HG02870 (cell line): ENCODE results near the gene PMS1.
A peak's percentile ranks its signal among the peaks of the same experiment; 100 is the strongest.
"Not testable (repeated sequence)": the region's sequence is repeated elsewhere in the genome, so short reads cannot be mapped to it uniquely, and the experiment has no call there.

Experiments
- ATAC-seq: cut with Tn5 transposase; IDR thresholded peaks from one replicate; pipeline ENCODE4 v1.9.1; 2021; ENCODE audit warnings: mild to moderate bottlenecking, moderate library complexity; ENCODE audit not compliant: unreplicated experiment

Gene PMS1

GRCh38 chr2:189860161-189860560, 75.9 kb downstream of the PMS1 start:
- no peak for ATAC-seq

- ATAC-seq: no peak
These were observed 78.5 kb downstream of the PMS1 start for GRCh38 chr2:189862751-189863150.

- no peak for ATAC-seq
These were observed 81.6 kb downstream of the PMS1 start for GRCh38 chr2:189865826-189866225.

- ATAC-seq: no peak
These were observed 82.0 kb downstream of the PMS1 start for GRCh38 chr2:189866296-189866695.

- no peak for ATAC-seq
These were observed 84.6 kb downstream of the PMS1 start for GRCh38 chr2:189868896-189869295.

GRCh38 chr2:189870381-189871085, 86.3 kb downstream of the PMS1 start:
- ATAC-seq: peak; percentile 47

GRCh38 chr2:189873696-189874095, 89.4 kb downstream of the PMS1 start:
- no peak for ATAC-seq

- ATAC-seq: no peak
These were observed 90.5 kb downstream of the PMS1 start for GRCh38 chr2:189874586-189875320.

GRCh38 chr2:189876271-189876670, 92.0 kb downstream of the PMS1 start:
- no peak for ATAC-seq

- ATAC-seq: no peak
These were observed 95.4 kb downstream of the PMS1 start for GRCh38 chr2:189879716-189880081.

- no peak for ATAC-seq
These were observed 96.2 kb downstream of the PMS1 start for GRCh38 chr2:189880429-189880828.

- no peak for ATAC-seq
These were observed 96.7 kb downstream of the PMS1 start for GRCh38 chr2:189880832-189881492.

GRCh38 chr2:189885368-189885767, 101.1 kb downstream of the PMS1 start:
- no peak for ATAC-seq

- not testable (repeated sequence) for ATAC-seq
These were observed 108.5 kb downstream of the PMS1 start for GRCh38 chr2:189892546-189893294.

GRCh38 chr2:189896809-189897208, 112.6 kb downstream of the PMS1 start:
- no peak for ATAC-seq

- no peak for ATAC-seq
These were observed 114.9 kb downstream of the PMS1 start for GRCh38 chr2:189899101-189899500.

- ATAC-seq: no peak
These were observed 116.5 kb downstream of the PMS1 start for GRCh38 chr2:189900726-189901125.

- ATAC-seq: no peak
These were observed 117.4 kb downstream of the PMS1 start for GRCh38 chr2:189901664-189902063.

GRCh38 chr2:189913821-189914220, 129.6 kb downstream of the PMS1 start:
- ATAC-seq: no peak

- ATAC-seq: no peak
These were observed 132.4 kb downstream of the PMS1 start for GRCh38 chr2:189916651-189917050.
